Uterus (tissue), 2 donors: ENCODE measurements around the gene CCT6B.

Experiments
- CTCF ChIP-seq, 4 experiments: fragments of 200-600 bp in 2 of 4; fragments of 450-650 bp in 2 of 4; sonication (generic) in 2 of 4; IDR thresholded peaks; one replicate each; pipeline ENCODE4 v1.5.1; 2016 to 2019; ENCODE audit warnings: antibody characterized with exemption in 4 of 4, mild to moderate bottlenecking in 2 of 4, moderate library complexity in 1 of 4
- POLR2A ChIP-seq, 2 donors: fragments of 450-650 bp; IDR thresholded peaks; one replicate each; pipeline ENCODE4 v1.6.1; 2016; ENCODE audit warnings: antibody characterized with exemption in 2 of 2, mild to moderate bottlenecking in 1 of 2, moderate library complexity in 1 of 2

- no peak for TF ChIP-seq CTCF (IDR thresholded peaks at IDR 0.05)
- no peak for TF ChIP-seq POLR2A (IDR thresholded peaks at IDR 0.05)
Observed at GRCh38 chr17:34974179-34974578, 12.9 kb upstream of the CCT6B start.
